Activated effector memory CD4-positive, alpha-beta T cell treated with Interleukin-2 at 50 U/mL for 16 hours (primary cell): ENCODE measurements around the gene C12orf43.

ENCODE experiments used
- DNase-seq: peaks from one replicate; pipeline ENCODE4 v3.0.0-alpha.2; 2020

The C12orf43 gene

DNA sequence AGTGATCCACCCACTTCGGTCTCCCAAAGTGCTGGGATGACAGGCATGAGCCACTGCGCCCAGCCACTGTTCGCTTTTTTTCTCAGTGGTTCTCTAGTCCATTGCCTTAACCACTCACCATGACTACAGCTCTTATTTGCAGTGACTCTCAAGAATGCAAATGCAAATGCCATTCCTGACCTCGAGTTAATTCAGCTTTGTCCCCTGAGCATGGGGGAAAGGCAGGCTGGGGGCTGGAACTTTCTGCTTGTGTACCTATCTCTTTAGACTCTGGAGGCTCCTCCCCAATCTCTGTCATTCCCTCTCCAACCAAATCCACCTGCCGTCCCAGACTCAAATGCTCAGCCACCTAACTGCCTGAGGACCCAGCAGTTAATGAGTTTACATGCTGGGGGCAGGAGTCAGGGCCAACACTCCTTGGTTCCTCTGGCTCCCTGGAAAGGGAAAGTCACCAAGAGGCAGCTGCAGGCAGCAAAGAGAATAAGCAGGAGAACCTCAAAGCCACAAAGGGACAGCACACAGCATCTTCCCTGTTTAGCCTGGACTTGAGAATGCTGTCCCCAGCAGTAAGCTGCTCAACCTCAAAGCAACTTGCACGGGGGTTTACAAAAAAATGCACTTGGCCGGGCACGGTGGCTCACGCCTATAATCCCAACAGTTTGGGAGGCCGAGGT is 43.3 kb downstream of the C12orf43 start:
- no peak for DNase-seq

DNA sequence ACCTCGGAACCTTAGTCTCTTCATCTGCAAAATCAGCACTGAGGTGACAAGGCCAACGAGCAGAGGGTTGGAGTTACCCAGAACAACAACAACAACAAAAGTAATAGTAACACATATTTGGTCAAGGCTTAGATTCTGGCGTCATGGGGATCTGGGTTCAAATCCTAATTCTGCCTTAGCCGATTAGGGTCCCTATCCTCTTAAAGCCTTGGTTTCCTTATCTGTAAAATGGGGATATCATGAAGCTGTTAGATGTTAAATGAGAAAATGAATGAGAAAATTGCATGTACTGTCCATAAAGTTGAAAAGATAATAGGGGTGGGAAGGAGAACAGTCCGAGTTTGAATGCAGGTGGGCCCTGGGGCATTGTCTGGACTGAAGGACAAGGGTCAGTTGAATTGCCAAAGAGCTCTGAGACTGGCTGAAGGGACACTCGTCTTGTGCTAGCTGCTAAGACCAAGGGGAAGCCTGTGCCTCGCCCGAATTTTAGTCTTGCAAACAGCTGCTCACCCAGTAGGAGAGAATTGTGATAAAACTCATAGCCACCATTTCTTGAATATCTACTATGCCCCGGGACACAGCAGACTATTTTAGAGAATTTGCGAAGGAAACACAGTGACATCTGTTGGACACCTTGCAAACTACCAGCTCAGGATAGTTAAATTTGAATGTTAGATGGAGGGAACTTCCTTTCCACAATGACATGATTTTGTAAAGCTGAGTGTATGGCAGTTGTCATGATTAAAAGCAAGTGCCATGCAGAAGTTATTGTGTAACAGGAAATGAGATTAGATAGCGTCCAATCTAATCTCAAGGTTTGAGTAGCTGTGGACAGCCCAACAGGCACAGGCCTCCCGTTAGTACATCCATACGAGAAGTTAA is 44.7 kb downstream of the C12orf43 start:
- DNase-seq: no peak

DNA sequence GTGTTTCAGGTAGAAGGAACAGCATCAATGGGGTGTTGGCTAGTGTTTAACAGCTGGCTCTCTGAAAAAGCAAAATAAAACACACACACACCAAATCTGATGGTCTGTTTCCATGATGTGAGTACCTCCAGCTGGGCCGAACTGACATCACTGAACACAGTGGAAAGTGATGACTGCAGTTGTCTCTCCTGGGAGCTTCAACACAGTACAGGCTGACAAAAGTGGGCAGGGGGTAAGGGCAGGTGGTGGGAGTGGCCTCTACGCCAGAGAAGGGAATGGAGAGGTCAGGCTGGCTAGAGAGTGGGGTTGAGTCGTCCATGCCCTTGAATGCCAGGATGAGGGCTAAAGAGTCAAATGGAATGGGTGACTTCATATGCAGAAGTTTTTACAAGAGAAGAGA is 46.0 kb downstream of the C12orf43 start:
- DNase-seq: no peak

DNA sequence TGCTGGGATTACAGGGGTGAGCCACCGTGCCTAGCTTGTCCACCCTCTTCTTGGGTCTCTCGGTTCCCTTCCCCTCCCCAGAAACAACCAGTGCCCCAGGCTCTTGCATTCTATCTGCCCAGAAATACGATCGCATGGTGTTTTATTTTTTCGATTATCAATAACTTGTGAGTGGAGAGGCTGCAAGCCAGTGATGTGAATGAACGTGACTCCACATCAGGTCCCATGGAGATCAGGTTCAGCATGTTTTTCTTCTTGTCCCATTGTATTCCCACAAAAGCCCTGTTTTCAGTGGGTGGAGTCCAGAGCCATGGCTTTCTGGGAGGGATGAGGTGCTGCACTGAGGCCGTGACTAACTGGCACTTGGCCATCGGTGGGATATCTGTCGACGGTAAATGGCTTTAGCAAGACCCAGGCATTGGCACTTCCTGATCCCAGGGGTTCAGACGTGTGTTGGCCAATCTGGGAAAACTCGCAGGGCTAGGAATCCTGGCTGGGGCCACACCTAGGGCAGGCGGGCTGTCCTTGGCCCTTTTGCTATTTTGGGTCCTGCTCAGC is 50.7 kb downstream of the C12orf43 start:
- no peak for DNase-seq

DNA sequence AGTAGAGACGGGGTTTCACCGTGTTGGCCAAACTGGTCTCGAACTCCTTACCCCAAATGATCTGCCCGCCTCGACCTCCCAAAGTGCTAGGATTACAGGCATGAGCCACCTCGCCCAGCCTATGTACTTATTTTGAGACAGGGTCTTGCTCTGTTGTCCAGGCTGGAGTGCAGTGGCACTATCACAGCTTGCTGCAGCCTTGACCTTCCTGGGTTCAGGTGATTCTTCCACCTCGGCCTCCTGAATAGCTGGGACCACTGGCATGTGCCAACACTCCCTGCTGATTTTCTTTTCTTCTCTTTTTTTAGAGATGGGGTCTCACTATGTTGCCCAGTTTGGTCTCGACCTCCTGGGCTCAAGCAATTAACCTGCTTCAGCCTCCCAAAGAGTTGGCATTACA is 52.0 kb downstream of the C12orf43 start:
- no peak for DNase-seq

DNA sequence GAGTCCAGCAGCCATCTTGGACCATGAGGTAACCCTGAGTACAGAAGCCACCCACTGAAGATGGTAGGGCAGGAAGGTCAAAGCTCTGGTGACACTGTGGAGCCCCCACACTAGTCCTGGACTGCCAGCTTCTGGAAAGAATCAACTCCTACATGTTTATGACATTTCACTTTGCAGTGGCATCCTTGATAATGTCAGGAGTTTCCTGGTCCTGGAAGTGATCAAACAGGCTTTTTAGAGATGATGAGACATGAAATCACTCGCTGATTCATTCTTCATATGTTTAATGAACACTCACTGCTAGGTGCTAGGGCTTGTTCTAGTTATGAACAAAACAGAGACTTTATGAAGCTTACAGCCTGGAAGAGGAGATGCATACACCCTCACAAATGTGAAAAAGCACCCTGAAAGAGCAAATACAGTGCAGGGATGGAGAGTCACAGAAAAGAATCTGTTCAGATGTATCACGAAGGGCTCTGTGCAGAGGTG is 53.7 kb downstream of the C12orf43 start:
- no peak for DNase-seq

DNA sequence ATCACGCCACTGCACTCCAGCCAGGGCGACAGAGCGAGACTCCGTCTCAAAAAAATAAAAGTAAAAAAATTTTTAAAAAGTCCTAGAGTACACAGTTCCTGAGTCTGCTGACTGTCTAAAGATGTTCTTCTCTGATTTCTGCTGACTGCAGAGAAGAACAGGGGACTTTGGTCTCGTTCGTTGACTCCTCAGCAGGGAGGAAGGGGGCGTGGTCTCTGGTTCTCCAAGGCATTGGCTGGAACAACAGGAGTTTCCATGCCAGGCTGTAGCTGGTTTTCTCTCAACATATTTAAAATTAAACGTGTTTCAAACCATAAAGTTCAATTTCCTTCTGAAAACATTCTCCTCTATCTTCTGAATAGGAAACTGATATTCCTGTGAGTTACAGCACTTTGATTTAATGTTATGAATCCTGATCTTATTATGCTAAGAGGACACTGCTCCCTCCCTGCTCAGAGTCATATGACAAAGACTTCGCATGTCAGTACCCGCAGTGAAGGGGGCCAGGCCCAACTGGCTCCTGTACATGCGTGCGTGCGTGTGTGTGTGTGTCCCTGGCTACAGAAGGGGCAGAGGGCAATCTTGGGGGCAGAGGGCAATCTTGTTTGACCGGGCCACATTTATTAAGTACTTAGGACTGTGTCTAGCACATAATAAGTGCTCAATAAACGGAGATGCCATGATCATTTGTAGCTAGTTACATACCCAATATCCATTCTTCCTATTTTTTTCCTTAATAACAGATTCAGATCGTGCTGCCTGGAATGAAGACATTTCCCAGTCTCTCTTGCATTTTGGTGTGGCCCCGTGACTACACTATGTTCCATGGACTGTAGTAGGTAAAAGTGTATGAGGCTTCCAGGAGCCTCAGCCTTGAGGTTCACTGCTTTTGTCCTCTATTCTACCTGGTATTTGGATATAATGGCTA is 54.4 kb downstream of the C12orf43 start:
- DNase-seq: no peak

DNA sequence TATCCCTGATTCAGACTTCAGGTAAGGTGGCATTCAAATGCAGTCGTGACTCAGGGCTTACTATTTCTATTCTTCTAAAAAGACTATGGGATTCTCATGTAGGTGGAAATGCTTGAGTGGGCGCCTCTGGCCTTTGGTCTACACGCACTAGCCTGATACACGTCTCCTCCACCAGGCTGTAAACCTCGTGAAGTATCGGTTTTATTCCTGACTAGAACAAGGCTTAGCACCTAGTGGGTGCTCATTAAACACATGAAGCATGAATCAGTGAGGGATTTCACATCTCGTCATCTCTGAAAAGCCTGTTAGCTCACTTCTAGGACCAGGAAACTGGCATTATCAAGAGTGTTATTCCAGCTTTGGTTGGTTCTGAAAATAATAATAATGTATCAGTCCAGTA is 55.6 kb downstream of the C12orf43 start:
- no peak for DNase-seq

DNA sequence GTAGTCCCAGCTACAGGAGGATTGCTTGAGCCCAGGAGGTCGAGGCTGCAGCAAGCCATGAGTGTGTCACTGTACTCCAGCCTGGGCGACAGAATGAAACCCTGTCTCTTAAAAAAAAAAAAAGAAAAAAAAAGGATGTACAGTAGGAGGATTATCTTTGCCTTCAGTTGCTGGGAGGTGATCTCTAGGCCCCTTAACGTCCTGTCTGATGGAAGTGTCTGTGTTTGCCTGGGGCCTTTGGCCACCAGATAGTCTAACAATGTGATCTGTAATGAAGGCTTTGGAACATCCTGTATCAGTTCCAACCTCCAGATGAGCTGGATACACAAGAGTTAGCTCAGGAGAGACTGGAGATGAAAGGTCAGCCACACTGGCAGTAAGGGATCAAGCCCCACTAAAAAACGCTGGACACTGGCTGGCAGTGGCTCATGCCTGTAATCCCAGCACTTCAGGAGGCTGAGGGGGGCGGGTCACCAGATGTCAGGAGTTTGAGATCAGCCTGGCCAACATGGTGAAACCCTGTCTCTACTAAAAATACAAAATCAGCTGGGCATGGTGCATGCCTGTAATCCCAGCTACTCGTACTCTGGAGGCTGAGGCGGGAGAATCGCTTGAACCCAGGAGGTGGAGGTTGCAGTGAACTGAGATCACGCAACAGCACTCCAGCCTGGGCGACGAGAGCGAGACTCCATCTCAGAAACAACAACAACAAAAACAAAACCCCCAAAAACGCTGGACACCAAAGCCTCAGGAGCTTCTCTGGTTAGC is 57.0 kb downstream of the C12orf43 start:
- DNase-seq: no peak

DNA sequence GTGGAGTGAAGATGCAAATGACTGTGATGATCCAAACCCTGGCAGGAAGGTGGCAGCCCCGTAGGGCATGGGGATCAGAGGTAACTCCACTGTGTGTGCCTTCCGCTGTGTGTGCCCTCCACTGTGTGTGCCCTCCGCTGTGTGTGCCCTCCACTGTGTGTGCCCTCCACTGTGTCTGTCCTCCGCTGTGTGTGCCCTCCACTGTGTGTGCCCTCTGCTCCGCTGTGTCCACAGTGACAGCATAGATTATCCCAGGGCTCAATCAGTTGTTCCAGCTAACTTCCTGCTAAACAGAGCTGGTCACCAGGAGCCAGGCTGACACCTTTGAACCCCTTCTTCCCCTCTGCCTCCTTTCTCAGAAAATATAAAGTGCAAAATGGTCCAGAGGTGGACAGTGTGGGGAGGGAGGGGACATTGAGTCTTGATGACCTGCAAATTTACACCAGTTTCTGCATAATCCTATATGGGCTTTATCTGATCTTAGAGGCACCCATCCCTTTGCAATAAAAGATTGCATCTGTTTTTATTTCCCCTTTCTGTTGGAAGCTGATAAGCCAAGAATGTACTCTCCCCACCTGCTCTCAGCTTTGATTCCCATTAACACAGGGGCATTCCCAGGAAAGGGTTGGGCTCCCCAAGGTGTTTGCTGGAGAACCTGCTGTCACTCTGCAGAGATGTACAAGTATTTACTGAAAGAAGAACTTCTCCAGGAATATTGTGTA is 59.5 kb downstream of the C12orf43 start:
- DNase-seq: no peak

DNA sequence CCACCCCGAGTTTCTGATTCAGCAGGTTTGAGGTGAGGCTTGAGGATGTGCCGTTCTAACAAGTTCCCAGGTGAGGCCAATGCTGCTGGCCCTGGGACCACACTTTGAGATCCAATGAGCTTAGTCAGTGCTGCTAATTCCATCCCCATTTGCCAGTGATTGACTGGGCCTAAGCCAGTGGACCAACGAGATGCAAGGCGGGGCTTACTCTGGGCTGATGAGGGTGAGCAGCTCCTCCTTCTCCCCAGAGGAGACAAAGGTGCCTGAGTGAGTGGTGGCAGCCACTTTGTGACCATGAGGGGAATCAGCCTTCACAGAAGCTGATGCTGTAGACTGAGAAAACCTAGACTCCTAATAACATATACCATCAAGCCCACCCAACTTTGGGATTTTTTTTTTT is 61.1 kb downstream of the C12orf43 start:
- no peak for DNase-seq

DNA sequence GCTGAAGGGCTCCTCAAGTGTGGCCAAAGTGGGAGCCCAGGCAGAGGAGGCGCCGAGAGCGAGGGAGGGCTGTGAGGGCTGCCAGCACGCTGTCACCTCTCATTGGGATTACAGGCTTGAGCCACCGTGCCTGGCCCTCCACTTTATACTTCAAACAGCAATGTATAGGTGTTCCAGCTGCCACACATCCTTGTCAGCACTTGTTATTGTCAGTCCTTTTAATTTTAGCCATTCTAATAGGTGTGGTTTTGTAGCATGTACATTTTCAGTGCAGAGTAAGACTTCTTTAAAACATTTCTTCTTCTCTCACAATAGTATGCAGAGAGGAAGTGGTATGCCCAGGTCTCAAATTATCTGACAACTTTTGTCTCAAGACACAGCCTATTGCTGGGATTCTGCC is 65.5 kb downstream of the C12orf43 start:
- no peak for DNase-seq
